Caco-2 (cell line): ENCODE data around the gene PLEKHN1. TPM values are rescaled to one million over a fixed set of nuclear protein-coding genes. Genes with fewer than 3 reads are reported as not detected.
A peak's percentile ranks its signal among the peaks of the same experiment; 100 is the strongest.

ENCODE experiments used
- BruUV-seq: library from RNA; stranded (reverse); fragments of 400-500 nt; replicated peaks from 2 replicates; lab custom pipeline; 2021; lab: Mats Ljungman, UMichigan
- CTCF ChIA-PET: fragments of 300-600 bp; sonication (Branson Sonifier 250); formaldehyde crosslinking; loops from one replicate; lab custom pipeline; 2022; ENCODE audit warnings: antibody characterized with exemption; lab: Charles Lee
- POLR2A ChIA-PET: fragments of 300-600 bp; sonication (Branson Sonifier 250); formaldehyde crosslinking; loops from one replicate; lab custom pipeline; 2022; ENCODE audit warnings: antibody characterized with exemption; lab: Charles Lee
- DNase-seq, 2 experiments: peaks; one replicate each; pipeline versions ENCODE4 v3.0.0 to v3.0.0-alpha.2; 2020 to 2022
- H3K27me3 ChIP-seq: replicated peaks from 2 replicates; pipeline ENCODE4 v1.6.0; 2011; ENCODE audit warnings: low read length; ENCODE audit not compliant: control insufficient read depth, insufficient read depth
- H3K36me3 ChIP-seq: 2 replicates; pipeline ENCODE4 v1.5.1; 2011; ENCODE audit warnings: low read length; ENCODE audit not compliant: control insufficient read depth, insufficient read depth
- H3K4me1 ChIP-seq: fragments of 250-450 bp; sonication (Bioruptor Pico); 2 replicates; pipeline ENCODE4 v1.5.1; 2020; ENCODE audit warnings: mild to moderate bottlenecking
- H3K4me3 ChIP-seq: 2 replicates; pipeline ENCODE4 v1.5.1; 2011; ENCODE audit warnings: low read depth, mild to moderate bottlenecking, control low read depth, low read length
- H3K9me3 ChIP-seq: fragments of 250-450 bp; sonication (Bioruptor Pico); 2 replicates; pipeline ENCODE4 v1.5.1; 2020; ENCODE audit warnings: mild to moderate bottlenecking, moderate library complexity
- H3K27ac Mint-ChIP-seq: one replicate; pipeline ENCODE4 v1.8.0; 2022; ENCODE audit warnings: mixed read lengths; ENCODE audit not compliant: unreplicated experiment
- H3K27me3 Mint-ChIP-seq: one replicate; pipeline ENCODE4 v1.8.0; 2022; ENCODE audit warnings: mixed read lengths; ENCODE audit not compliant: insufficient read depth, unreplicated experiment
- H3K36me3 Mint-ChIP-seq: one replicate; pipeline ENCODE4 v1.8.0; 2022; ENCODE audit warnings: mild to moderate bottlenecking, mixed read lengths; ENCODE audit not compliant: insufficient read depth, unreplicated experiment
- H3K4me1 Mint-ChIP-seq: one replicate; pipeline ENCODE4 v1.8.0; 2022; ENCODE audit warnings: low read depth, mixed read lengths; ENCODE audit not compliant: unreplicated experiment
- H3K4me3 Mint-ChIP-seq: one replicate; pipeline ENCODE4 v1.8.0; 2022; ENCODE audit warnings: mild to moderate bottlenecking, moderate library complexity, mixed read lengths; ENCODE audit not compliant: unreplicated experiment
- H3K9me3 Mint-ChIP-seq: one replicate; pipeline ENCODE4 v1.8.0; 2022; ENCODE audit warnings: mixed read lengths; ENCODE audit not compliant: unreplicated experiment
- intact Hi-C: fragments of 100-400 bp; cut with micrococcal nuclease; formaldehyde crosslinking; loops from one replicate; pipeline ENCODE4 v1.10.0; 2022; ENCODE audit not compliant: unreplicated experiment
- total RNA-seq: library from RNA; stranded (reverse); gene quantifications from 2 replicates; pipeline ENCODE4 v1.2.3, GENCODE V29; 2022
- TF ChIP-seq, protein P1 (sequence below), 2 experiments: fragments of 200-600 bp in 1 of 2; IDR thresholded peaks; 1 replicate in 1 of 2; 2 replicates in 1 of 2; pipeline versions ENCODE4 v1.5.1 to v1.8.0; 2011 to 2022; ENCODE audit warnings: antibody characterized with exemption in 1 of 2, control low read depth in 1 of 2, inconsistent platforms in 1 of 2, low read depth in 1 of 2, low read length in 1 of 2, mild to moderate bottlenecking in 1 of 2, moderate library complexity in 1 of 2; ENCODE audit not compliant: insufficient read depth in 1 of 2, severe bottlenecking in 1 of 2, unreplicated experiment in 1 of 2

Gene PLEKHN1
- total RNA-seq, 1 experiment from 2014 or later, result 3.1 TPM

DNA sequence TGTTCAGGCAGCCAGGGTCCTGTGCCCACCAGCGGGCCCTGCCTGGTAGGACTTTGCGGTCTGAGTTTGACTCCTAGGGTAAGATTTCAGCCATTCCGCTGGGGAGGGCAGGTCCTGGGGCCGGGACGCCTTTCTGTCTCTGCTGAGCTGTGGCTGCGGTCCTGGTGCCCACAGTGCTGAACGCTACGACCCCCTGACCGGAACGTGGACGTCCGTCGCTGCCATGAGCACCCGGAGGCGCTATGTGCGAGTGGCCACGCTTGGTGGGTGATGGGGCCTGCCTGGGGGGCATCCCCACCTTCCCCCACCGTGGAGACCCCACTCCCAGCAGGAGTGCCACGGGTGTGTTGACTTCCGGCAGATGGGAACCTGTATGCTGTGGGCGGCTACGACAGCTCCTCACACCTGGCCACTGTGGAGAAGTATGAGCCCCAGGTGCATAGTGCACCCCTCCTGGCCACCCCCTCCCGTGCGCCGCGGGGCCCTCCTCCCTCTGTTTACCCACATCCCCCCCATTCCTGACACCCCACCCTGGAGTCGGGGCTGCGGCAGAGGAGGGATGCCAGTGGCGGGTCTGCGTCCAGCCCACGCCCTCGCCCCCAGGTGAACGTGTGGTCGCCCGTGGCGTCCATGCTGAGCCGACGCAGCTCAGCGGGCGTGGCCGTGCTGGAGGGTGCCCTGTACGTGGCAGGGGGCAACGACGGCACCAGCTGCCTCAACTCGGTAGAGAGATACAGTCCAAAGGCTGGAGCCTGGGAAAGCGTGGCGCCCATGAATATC, 2.3 kb upstream of the PLEKHN1 start:
- CTCF ChIA-PET, result no interaction called here
- POLR2A ChIA-PET, result no interaction called here
- H3K27ac Mint-ChIP-seq, result no peak overlapping the region

DNA sequence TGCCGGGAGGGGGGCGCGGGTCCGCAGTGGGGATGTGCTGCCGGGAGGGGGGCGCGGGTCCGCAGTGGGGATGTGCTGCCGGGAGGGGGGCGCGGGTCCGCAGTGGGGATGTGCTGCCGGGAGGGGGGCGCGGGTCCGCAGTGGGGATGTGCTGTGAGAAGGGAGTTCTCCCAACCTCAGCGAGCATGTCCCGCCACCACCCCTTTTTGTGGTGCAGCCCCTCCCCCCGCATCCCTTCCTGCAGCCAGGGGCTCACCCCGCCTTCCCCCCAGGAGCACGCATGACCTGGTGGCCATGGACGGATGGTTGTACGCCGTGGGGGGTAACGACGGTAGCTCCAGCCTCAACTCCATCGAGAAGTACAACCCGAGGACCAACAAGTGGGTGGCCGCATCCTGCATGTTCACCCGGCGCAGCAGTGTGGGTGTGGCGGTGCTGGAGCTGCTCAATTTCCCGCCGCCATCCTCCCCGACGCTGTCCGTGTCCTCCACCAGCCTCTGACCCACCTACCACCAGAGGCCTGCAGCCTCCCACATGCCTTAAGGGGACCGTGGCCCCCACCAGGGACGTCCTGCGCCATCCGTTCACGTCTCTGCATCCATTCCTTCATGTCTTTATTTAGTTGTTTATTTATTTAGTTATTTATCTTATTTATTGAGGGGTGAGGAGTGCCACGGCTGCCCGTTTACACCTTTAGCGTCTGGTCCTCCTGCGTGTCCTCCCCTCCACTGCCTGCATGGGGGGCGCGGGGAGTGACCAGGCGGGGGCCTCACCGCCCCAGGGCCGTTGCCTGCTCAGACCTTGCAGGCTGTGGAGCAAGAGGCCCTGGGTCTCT, 1.4 kb upstream of the PLEKHN1 start:
- Histone ChIP-seq H3K36me3 (no peaks in the 10 kb centered on the region), H3K9me3 (no peaks in the 10 kb centered on the region), H3K4me3 (no peak overlapping the region), H3K4me1 (peaks cover 6% of the 10 kb centered on the region), H3K27me3 (no peaks in the 10 kb centered on the region)
- H3K27me3 Mint-ChIP-seq, result no peaks in the 10 kb centered on the region
- DNase-seq, result no peak
- ChIA-PET POLR2A (no interaction called here), CTCF (no interaction called here)
- H3K4me1 Mint-ChIP-seq, result no peaks in the 10 kb centered on the region
- BruUV-seq, result no TSS peak
- H3K27ac Mint-ChIP-seq, result no peak overlapping the region
- no peaks in the 10 kb centered on the region for H3K9me3 Mint-ChIP-seq
- H3K36me3 Mint-ChIP-seq, result peaks cover 13% of the 10 kb centered on the region
- TF ChIP-seq, protein P1, sequence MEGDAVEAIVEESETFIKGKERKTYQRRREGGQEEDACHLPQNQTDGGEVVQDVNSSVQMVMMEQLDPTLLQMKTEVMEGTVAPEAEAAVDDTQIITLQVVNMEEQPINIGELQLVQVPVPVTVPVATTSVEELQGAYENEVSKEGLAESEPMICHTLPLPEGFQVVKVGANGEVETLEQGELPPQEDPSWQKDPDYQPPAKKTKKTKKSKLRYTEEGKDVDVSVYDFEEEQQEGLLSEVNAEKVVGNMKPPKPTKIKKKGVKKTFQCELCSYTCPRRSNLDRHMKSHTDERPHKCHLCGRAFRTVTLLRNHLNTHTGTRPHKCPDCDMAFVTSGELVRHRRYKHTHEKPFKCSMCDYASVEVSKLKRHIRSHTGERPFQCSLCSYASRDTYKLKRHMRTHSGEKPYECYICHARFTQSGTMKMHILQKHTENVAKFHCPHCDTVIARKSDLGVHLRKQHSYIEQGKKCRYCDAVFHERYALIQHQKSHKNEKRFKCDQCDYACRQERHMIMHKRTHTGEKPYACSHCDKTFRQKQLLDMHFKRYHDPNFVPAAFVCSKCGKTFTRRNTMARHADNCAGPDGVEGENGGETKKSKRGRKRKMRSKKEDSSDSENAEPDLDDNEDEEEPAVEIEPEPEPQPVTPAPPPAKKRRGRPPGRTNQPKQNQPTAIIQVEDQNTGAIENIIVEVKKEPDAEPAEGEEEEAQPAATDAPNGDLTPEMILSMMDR (IDR thresholded peaks at IDR 0.05; ENCODE audit: insufficient read depth in 1 of 2, low read depth in 1 of 2, low read length in 1 of 2, severe bottlenecking in 1 of 2, unreplicated experiment in 1 of 2), result no peak
- intact Hi-C loops, result no loop called here
- H3K4me3 Mint-ChIP-seq, result no peak overlapping the region

More for the DNA sequence above, 2.3 kb upstream of the PLEKHN1 start:
- Histone ChIP-seq H3K9me3 (no peaks in the 10 kb centered on the region), H3K4me3 (no peak overlapping the region), H3K36me3 (no peaks in the 10 kb centered on the region), H3K27me3 (no peaks in the 10 kb centered on the region), H3K4me1 (peaks cover 6% of the 10 kb centered on the region)
- intact Hi-C loops, result no loop called here
- H3K36me3 Mint-ChIP-seq, result peaks cover 13% of the 10 kb centered on the region
- no peaks in the 10 kb centered on the region for H3K27me3 Mint-ChIP-seq
- no TSS peak for BruUV-seq
- H3K4me3 Mint-ChIP-seq, result no peak overlapping the region
- DNase-seq, result no peak
- TF ChIP-seq, protein P1 (IDR thresholded peaks at IDR 0.05; ENCODE audit: insufficient read depth in 1 of 2, low read depth in 1 of 2, low read length in 1 of 2, severe bottlenecking in 1 of 2, unreplicated experiment in 1 of 2), result no peak
- H3K4me1 Mint-ChIP-seq, result no peaks in the 10 kb centered on the region
- H3K9me3 Mint-ChIP-seq, result no peaks in the 10 kb centered on the region

DNA sequence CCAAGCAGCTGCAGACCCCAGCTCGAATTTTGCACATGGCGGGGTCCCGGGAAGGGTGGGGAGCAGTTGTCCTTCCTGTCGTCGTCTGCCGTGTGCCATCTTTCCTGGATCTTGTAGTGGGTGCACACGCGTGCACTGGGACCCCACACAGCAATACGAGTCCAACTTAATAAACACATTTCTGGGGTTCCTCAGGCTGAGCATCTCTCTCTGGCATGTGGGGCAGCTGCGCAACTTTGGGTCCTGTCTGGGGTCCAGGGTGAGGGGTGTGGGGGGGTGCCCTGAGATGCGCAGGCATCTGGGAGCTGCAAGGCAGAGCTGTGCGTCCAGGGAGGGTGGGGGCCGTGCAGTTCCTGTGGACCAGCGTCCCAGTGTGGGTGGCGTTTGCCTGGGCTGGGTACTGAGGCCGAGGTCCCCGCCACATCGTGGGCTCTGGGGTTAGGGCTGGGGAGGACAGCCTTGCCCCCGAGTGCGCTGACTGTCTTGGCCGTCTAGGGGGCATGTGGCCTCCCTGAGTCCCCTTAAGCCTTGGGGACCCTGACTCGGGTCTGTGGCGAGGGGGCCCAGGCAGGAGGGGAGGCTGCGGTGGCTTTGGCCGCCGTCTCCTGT, 652 bp upstream of the PLEKHN1 start:
- H3K27me3 Mint-ChIP-seq, result no peaks in the 10 kb centered on the region
- H3K27ac Mint-ChIP-seq, result no peak overlapping the region
- no peaks in the 10 kb centered on the region for H3K9me3 ChIP-seq
- H3K9me3 Mint-ChIP-seq, result no peaks in the 10 kb centered on the region
- DNase-seq, result no peak
- H3K4me1 ChIP-seq, result peaks cover 6% of the 10 kb centered on the region
- CTCF ChIA-PET, result no interaction called here
- no TSS peak for BruUV-seq
- H3K4me3 Mint-ChIP-seq, result peak overlapping the region; percentile 60
- POLR2A ChIA-PET, result no interaction called here
- no peak overlapping the region; the same call in 1 of the 2 replicates for H3K4me3 ChIP-seq
- TF ChIP-seq, protein P1 (IDR thresholded peaks at IDR 0.05; ENCODE audit: insufficient read depth in 1 of 2, low read depth in 1 of 2, low read length in 1 of 2, severe bottlenecking in 1 of 2, unreplicated experiment in 1 of 2), result no peak
- no peaks in the 10 kb centered on the region for H3K27me3 ChIP-seq
- intact Hi-C loops, result no loop called here
- no peaks in the 10 kb centered on the region for H3K36me3 ChIP-seq
- peaks cover 13% of the 10 kb centered on the region for H3K36me3 Mint-ChIP-seq
- no peaks in the 10 kb centered on the region for H3K4me1 Mint-ChIP-seq
